ENCODE data around the gene ENPP7. TPM values are rescaled to one million over a fixed set of nuclear protein-coding genes. Genes with fewer than 3 reads are reported as not detected.

Gene ENPP7
- total RNA-seq = not detected in 2 replicates
- long read RNA-seq = 0 reads

GRCh38 chr17:79730769-79731483 lies at the start of gene ENPP7:
TSS of gene ENPP7 (plus strand) at chr17:79730943. CDS start at chr17:79731140, 197 bp downstream.
- Mint-ChIP-seq H3K4me1 (ENCODE audit: low read depth) (peaks cover 8% of the 10 kb centered on the region), H3K9me3 (ENCODE audit: low read depth) (no peaks in the 10 kb centered on the region), H3K27me3 (no peaks in the 10 kb centered on the region), H3K27ac (peak within 1 kb of the TSS; percentile 49), H3K4me3 (ENCODE audit: low read depth) (no peak within 1 kb of the TSS), H3K36me3 (ENCODE audit: insufficient read depth) (no peaks in the 10 kb centered on the region)
- no peak for DNase-seq (ENCODE audit: low spot score, unreplicated experiment)
- TF ChIP-seq, protein P1, sequence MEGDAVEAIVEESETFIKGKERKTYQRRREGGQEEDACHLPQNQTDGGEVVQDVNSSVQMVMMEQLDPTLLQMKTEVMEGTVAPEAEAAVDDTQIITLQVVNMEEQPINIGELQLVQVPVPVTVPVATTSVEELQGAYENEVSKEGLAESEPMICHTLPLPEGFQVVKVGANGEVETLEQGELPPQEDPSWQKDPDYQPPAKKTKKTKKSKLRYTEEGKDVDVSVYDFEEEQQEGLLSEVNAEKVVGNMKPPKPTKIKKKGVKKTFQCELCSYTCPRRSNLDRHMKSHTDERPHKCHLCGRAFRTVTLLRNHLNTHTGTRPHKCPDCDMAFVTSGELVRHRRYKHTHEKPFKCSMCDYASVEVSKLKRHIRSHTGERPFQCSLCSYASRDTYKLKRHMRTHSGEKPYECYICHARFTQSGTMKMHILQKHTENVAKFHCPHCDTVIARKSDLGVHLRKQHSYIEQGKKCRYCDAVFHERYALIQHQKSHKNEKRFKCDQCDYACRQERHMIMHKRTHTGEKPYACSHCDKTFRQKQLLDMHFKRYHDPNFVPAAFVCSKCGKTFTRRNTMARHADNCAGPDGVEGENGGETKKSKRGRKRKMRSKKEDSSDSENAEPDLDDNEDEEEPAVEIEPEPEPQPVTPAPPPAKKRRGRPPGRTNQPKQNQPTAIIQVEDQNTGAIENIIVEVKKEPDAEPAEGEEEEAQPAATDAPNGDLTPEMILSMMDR (IDR thresholded peaks at IDR 0.05; ENCODE audit: unreplicated experiment) = no peak

GRCh38 chr17:79681101-79681621 lies 49.6 kb upstream of the ENPP7 start:
- Mint-ChIP-seq H3K27ac (no peak overlapping the region), H3K36me3 (ENCODE audit: insufficient read depth) (no peaks in the 10 kb centered on the region), H3K4me3 (ENCODE audit: low read depth) (no peak overlapping the region), H3K27me3 (peaks cover 36% of the 10 kb centered on the region), H3K4me1 (ENCODE audit: low read depth) (peaks cover 2% of the 10 kb centered on the region), H3K9me3 (ENCODE audit: low read depth) (no peaks in the 10 kb centered on the region)
- TF ChIP-seq, protein P1 (IDR thresholded peaks at IDR 0.05; ENCODE audit: unreplicated experiment) = no peak
- DNase-seq (ENCODE audit: low spot score, unreplicated experiment) = no peak

GRCh38 chr17:79681628-79682261 lies 49.0 kb upstream of the ENPP7 start:
- DNase-seq (ENCODE audit: low spot score, unreplicated experiment) = no peak
- H3K4me1 Mint-ChIP-seq (ENCODE audit: low read depth) = peaks cover 2% of the 10 kb centered on the region

GRCh38 chr17:79683365-79683764 lies 47.4 kb upstream of the ENPP7 start:
- H3K27ac Mint-ChIP-seq = no peak overlapping the region

More at GRCh38 chr17:79681628-79682261, 49.0 kb upstream of the ENPP7 start:
- H3K27ac Mint-ChIP-seq = no peak overlapping the region
- no peaks in the 10 kb centered on the region for H3K36me3 Mint-ChIP-seq (ENCODE audit: insufficient read depth)
- H3K9me3 Mint-ChIP-seq (ENCODE audit: low read depth) = no peaks in the 10 kb centered on the region
- peaks cover 31% of the 10 kb centered on the region for H3K27me3 Mint-ChIP-seq
- H3K4me3 Mint-ChIP-seq (ENCODE audit: low read depth) = no peak overlapping the region
- TF ChIP-seq, protein P1 (IDR thresholded peaks at IDR 0.05; ENCODE audit: unreplicated experiment) = no peak

More at GRCh38 chr17:79683365-79683764, 47.4 kb upstream of the ENPP7 start:
- peaks cover 25% of the 10 kb centered on the region for H3K27me3 Mint-ChIP-seq
- no peaks in the 10 kb centered on the region for H3K36me3 Mint-ChIP-seq (ENCODE audit: insufficient read depth)
- no peaks in the 10 kb centered on the region for H3K9me3 Mint-ChIP-seq (ENCODE audit: low read depth)
- TF ChIP-seq, protein P1 (IDR thresholded peaks at IDR 0.05; ENCODE audit: unreplicated experiment) = no peak
- no peak for DNase-seq (ENCODE audit: low spot score, unreplicated experiment)
- H3K4me1 Mint-ChIP-seq (ENCODE audit: low read depth) = peaks cover 2% of the 10 kb centered on the region
- no peak overlapping the region for H3K4me3 Mint-ChIP-seq (ENCODE audit: low read depth)

All from progenitor cell of endocrine pancreas (in vitro differentiated cells).